IPS-15b (cell line): ENCODE results near the gene PALB2.
"Not testable (repeated sequence)": the region's sequence is repeated elsewhere in the genome, so short reads cannot be mapped to it uniquely, and the experiment has no call there.

ENCODE experiments used
- H3K27me3 ChIP-seq: one replicate; pipeline ENCODE4 v1.6.1; 2013; ENCODE audit warnings: low read length; ENCODE audit not compliant: control insufficient read depth, insufficient read depth
- H3K36me3 ChIP-seq: one replicate; pipeline ENCODE4 v1.6.1; 2013; ENCODE audit warnings: low read length; ENCODE audit not compliant: control insufficient read depth, insufficient read depth
- H3K4me1 ChIP-seq: one replicate; pipeline ENCODE4 v1.6.1; 2013; ENCODE audit warnings: mild to moderate bottlenecking, low read length; ENCODE audit not compliant: control insufficient read depth, insufficient read depth
- H3K4me3 ChIP-seq: one replicate; pipeline ENCODE4 v1.5.1; 2013; ENCODE audit warnings: low read depth, low read length
- H3K9ac ChIP-seq: one replicate; pipeline ENCODE4 v1.6.1; 2013; ENCODE audit warnings: low read depth, mild to moderate bottlenecking, low read length
- H3K9me3 ChIP-seq: one replicate; pipeline ENCODE4 v1.6.1; 2013; ENCODE audit warnings: mild to moderate bottlenecking, low read length; ENCODE audit not compliant: control insufficient read depth, insufficient read depth

PALB2 gene

DNA sequence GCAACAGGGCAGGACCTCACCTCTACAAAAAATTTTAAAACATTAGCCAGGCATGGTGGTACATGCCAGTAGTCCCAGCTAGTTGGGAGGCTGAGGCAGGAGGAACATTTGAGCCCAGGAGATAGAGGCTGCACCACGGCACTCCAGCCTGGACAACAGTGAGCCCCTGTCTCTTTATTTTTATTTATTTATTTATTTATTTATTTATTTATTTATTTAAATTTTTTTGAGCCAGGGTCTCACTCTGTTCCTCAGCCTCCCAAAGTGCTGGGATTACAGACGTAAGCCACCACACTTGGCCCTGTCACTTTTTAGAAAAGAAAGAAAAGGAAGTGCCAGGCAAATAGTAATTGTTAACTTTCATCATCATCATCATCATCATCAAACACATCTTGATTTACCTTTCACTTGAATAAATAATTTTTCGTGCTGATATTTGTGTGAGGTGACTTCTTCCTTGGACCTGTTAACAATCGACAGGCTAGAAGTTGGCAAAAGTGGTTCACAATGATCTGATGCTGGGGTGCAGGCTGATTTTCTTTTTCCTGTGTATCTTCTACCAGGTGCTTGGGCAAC lies 6.6 kb downstream of the PALB2 start:
- H3K27me3 ChIP-seq, result no peaks in the 10 kb centered on the region
- no peaks in the 10 kb centered on the region for H3K9me3 ChIP-seq
- no peak overlapping the region for H3K9ac ChIP-seq
- H3K36me3 ChIP-seq, result peaks cover 16% of the 10 kb centered on the region
- no peak overlapping the region for H3K4me3 ChIP-seq
- H3K4me1 ChIP-seq, result no peaks in the 10 kb centered on the region

DNA sequence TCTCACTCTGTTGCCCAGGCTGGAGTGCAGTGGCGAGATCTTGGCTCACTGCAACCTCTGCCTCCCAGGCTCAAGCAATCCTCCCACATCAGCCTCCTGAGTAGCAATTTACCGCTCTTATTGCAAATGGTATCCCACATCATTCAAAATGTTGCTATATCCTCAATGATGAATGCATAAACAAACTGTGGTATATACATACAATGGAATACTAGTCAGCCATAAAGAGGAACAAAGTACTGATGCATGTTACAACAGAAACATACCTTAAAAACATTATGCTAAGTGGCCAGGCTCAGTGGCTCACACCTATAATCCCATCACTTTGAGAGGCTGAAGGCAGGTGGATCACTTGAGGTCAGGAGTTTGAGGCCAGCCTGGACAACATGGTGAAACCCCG lies 9.2 kb downstream of the PALB2 start:
- not testable (repeated sequence) for H3K9me3 ChIP-seq, H3K27me3 ChIP-seq, H3K4me1 ChIP-seq, H3K4me3 ChIP-seq, H3K9ac ChIP-seq
- peaks cover 24% of the 10 kb centered on the region for H3K36me3 ChIP-seq

DNA sequence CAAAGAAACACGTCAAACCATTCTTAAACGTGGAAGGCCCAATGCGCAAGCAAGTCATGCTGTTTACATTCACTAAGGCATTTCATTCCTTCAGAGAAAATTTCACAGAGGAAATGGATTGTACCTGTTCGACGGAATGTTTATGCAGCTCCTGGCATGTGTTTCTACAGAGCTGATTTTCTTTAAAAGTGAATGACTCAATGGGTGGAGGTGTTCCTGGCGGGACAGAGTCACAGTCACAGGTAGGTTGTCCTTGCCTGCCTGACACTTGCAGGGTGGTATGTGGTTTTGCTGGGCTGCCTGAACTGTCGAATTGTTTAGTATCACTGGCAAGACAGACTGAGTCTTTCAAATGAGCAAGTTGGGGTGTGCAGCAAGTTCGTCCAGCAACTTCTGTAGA lies 11.6 kb downstream of the PALB2 start:
- no peaks in the 10 kb centered on the region for H3K9me3 ChIP-seq
- H3K4me1 ChIP-seq, result no peaks in the 10 kb centered on the region
- H3K27me3 ChIP-seq, result no peaks in the 10 kb centered on the region
- no peak overlapping the region for H3K9ac ChIP-seq
- H3K36me3 ChIP-seq, result peaks cover 31% of the 10 kb centered on the region
- no peak overlapping the region for H3K4me3 ChIP-seq

DNA sequence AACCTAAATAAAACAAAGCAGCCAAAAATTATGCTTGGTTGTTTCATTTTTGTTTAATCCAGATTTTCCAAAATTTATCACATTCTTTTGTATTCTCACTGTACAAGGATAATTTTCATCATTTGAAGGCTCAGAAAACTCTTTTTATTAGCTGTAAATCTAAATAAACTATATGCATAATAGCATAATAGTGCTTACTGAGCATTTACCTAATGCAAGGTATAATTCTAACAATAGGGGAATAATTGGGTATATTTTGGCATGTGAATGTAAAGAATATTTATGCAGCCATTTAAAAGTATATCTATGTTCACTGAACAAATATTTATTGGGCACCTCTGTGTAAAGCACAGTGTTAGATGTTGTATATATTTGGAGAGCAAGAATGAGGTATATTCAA lies 17.0 kb downstream of the PALB2 start:
- Histone ChIP-seq H3K4me3 (no peak overlapping the region), H3K9ac (no peak overlapping the region), H3K36me3 (peaks cover 34% of the 10 kb centered on the region), H3K27me3 (no peaks in the 10 kb centered on the region), H3K4me1 (no peaks in the 10 kb centered on the region), H3K9me3 (no peaks in the 10 kb centered on the region)

DNA sequence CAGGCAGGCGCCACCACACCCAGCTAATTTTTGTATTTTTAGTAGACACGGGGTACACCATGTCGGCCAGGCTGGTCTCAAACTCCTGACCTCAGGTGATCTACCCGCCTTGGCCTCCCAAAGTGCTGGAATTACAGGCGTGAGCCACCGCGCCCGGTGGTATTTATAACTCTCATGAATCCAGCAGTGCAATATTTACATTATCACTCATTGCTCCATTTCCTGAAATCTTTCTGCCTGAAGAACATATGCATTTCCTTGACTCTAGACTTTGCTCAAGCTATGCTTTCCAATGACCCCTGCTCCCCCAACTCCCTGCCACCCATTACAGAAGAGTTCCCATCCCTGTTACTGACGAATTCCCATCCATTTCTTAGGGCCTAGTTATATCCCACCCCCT lies 25.3 kb downstream of the PALB2 start:
- Histone ChIP-seq H3K27me3 (no peaks in the 10 kb centered on the region), H3K36me3 (peaks cover 9% of the 10 kb centered on the region), H3K4me3 (no peak overlapping the region), H3K9me3 (no peaks in the 10 kb centered on the region), H3K9ac (no peak overlapping the region), H3K4me1 (no peaks in the 10 kb centered on the region)

DNA sequence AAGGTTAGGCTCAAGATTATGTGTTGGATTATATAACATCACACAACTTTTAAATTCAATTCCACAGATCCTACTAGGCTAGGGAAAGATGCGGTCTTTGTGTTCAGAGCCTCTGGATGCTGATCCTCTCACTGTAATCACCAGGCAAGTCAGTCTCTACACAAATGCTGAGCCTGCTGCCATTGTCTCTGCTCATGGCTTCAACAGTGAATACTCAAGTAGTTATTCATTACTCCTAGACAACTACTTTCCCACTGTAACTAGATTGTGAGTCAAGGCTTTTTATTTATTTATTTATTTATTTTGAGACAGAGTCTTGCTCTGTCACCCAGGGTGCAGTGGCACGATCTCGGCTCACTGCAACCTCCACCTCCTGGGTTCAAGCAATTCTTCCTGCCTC lies 29.2 kb downstream of the PALB2 start:
- no peak overlapping the region for H3K9ac ChIP-seq
- no peaks in the 10 kb centered on the region for H3K9me3 ChIP-seq
- H3K27me3 ChIP-seq, result no peaks in the 10 kb centered on the region
- H3K4me3 ChIP-seq, result no peak overlapping the region
- peaks cover 12% of the 10 kb centered on the region for H3K36me3 ChIP-seq
- no peaks in the 10 kb centered on the region for H3K4me1 ChIP-seq

DNA sequence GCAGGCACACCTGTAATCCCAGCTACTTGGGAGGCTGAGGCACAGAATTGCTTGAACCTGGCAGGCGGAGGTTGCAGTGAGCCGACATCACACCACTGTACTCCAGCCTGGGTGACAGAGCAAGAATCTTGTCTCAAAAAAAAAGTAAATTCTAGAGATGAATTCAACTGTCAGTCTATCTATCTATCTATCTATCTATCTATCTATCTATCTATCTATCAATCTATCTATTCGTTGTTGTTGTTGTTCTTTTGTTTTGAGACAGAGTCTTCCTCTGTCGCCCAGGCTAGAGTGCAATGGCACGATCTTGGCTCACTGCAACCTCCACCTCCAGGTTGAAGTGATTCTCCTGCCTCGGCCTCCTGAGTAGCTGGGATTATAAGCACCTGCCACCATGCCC lies 30.2 kb downstream of the PALB2 start:
- peaks cover 11% of the 10 kb centered on the region for H3K36me3 ChIP-seq

DNA sequence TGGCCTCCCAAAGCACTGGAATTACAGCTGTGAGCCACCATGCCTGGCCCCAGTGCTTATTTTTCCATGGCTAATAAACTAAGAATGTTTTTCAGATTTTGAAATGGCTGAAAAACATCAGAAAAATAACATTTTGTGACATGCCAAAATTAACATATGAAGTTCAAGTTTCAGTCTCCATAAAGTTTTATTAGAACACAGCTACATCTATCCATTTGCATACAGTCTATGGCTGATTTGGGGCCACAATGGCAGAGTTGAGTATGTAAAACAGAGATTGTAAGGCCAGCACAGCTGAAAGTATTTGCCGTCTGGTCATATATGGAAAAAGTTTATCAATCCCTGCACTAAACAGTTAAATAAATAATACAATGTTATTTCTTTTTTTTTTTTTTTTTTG lies 31.2 kb downstream of the PALB2 start:
- H3K9ac ChIP-seq, result no peak overlapping the region
- H3K36me3 ChIP-seq, result peaks cover 17% of the 10 kb centered on the region
- no peaks in the 10 kb centered on the region for H3K9me3 ChIP-seq
- H3K4me1 ChIP-seq, result no peaks in the 10 kb centered on the region
- no peaks in the 10 kb centered on the region for H3K27me3 ChIP-seq
- no peak overlapping the region for H3K4me3 ChIP-seq

More for the DNA sequence above, 30.2 kb downstream of the PALB2 start:
- not testable (repeated sequence) for H3K27me3 ChIP-seq, H3K4me1 ChIP-seq, H3K4me3 ChIP-seq, H3K9ac ChIP-seq, H3K9me3 ChIP-seq

DNA sequence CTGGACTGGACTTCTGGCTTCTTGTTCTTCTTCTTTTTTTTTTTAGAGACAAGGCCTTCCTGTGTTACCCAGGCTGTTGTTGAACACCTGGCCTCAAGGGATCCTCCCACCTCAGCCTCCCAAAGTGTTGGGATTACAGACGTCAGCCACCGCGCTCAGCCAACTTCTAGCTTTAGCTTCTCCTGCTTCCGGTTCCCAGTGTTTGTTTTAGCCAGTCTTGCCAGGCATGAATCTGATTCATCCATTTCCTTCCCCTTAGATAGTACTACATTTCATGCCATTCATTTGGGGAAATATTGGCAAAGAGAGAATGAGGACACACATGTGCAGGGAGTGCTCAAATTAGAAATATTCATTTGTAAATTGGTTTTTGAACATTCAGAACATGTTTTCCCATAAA lies 32.9 kb downstream of the PALB2 start:
- no peaks in the 10 kb centered on the region for H3K4me1 ChIP-seq
- H3K9ac ChIP-seq, result no peak overlapping the region
- H3K36me3 ChIP-seq, result peaks cover 17% of the 10 kb centered on the region
- H3K9me3 ChIP-seq, result no peaks in the 10 kb centered on the region
- no peak overlapping the region for H3K4me3 ChIP-seq
- H3K27me3 ChIP-seq, result no peaks in the 10 kb centered on the region

DNA sequence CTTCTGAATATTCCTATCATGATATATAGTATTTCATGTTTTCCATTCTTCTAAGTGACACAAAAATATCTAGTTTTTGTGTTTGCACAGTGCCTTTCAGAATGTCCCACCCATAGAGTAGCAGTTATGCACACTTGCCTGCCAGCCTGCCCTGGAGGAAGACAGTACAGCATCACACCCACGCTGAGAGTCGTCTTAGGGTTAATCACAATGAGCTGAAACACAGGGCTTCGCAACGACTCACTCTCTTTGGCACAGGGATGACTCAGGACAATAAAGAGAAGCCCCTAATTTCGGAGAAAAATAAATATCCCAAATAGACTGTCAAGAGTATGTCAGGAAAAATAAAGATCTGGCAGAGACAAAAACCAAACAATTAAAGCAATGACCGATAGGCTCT lies 33.4 kb downstream of the PALB2 start:
- Histone ChIP-seq H3K9ac (no peak overlapping the region), H3K9me3 (no peaks in the 10 kb centered on the region), H3K4me3 (no peak overlapping the region), H3K27me3 (no peaks in the 10 kb centered on the region), H3K36me3 (peaks cover 18% of the 10 kb centered on the region), H3K4me1 (no peaks in the 10 kb centered on the region)

DNA sequence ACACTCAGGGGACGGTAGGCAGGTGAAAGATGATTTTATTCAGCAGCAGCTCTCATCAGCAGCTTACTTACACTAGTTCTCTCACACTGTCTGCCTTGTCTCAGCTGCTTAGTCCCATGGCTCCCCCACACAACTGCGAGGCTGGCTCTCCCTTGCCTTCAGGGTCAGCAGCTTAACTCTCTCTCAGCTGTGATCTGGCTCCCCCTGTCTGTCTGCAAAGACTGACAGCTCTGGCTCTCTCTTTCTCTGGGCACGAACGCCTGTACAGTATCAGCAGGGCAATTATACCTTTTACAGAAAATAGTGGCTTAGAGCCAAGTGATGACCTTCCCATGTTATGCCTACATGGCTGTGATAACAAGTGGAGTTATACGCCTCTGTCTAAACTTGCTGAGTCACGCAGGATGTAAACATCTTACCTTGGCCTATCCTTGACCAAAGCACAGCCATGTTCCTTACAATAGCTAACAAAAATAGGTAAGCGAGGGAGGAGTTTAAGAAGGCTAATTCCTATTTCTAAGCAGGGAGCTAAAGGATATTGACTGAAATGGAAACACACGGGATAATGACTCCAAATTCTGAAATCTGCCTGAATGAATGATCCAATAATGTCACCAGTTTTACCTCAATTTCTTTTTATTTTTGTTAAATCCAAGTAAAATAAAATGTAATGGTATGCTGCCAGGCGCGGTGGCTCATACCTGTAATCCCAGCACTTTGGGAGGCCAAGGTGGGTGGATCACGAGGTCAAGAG lies 43.9 kb downstream of the PALB2 start:
- no peaks in the 10 kb centered on the region for H3K27me3 ChIP-seq
- peaks cover 17% of the 10 kb centered on the region for H3K4me1 ChIP-seq
- no peaks in the 10 kb centered on the region for H3K9me3 ChIP-seq
- H3K36me3 ChIP-seq, result peaks cover 18% of the 10 kb centered on the region
- no peak overlapping the region for H3K9ac ChIP-seq
- H3K4me3 ChIP-seq, result no peak overlapping the region

DNA sequence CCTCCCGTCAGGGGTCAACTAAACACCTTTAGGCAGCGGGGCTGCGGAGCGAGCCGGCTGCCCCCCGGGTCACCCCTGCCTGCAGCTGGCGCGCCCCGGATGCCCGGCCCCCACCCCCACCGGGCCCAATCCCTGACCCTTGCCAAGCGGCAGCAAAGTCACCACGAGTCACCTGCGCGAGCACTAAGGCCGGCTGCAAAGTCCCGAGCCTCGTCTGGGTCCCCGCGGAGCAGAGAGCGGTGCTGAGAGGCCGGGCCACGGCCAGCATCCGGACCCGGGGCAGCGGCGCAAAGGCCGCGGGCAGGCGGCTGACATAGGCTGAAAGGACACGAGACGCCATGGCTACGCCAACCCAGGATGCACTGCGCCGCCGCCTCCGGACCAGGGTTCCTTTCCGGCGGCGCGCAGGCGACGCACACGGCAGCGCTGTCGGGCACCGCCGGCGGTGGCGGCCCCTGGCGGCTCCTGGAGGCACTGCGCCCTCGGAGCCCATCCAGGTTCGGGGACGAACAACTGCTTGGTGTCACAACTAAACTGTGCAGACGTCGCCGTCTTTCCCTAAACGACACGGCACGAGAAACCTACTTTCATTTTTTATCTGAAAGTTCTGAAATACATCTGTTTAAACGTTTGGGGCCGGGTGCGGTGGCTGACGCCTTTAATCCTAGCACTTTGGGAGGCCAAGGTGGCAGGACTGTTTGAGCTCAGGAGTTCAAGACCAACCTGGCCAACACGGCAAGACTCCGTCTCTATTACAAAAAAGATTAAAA lies 45.0 kb downstream of the PALB2 start, which contains the start of gene NDUFAB1:
Gene NDUFAB1, minus strand, starts transcription at position 366 of the 770 bp plus-strand sequence. Its CDS starts 26 bp downstream, at position 340.
- no peaks in the 10 kb centered on the region for H3K27me3 ChIP-seq
- peak within 1 kb of the TSS; percentile 93 for H3K9ac ChIP-seq
- H3K4me3 ChIP-seq, result peak within 1 kb of the TSS; percentile 99
- H3K4me1 ChIP-seq, result peaks cover 17% of the 10 kb centered on the region
- peaks cover 28% of the 10 kb centered on the region for H3K36me3 ChIP-seq
- no peaks in the 10 kb centered on the region for H3K9me3 ChIP-seq
